ENCODE results near the gene TTC28. TPM values are rescaled to one million over a fixed set of nuclear protein-coding genes. Genes with fewer than 3 reads are reported as not detected.
A peak's percentile ranks its signal among the peaks of the same experiment; 100 is the strongest.

Gene TTC28
- total and polyA plus RNA-seq, 2 donors (not counting 3 experiments of a cell fraction or from before 2014, with no cell fraction given): 16.5 to 51.1 TPM

DNA sequence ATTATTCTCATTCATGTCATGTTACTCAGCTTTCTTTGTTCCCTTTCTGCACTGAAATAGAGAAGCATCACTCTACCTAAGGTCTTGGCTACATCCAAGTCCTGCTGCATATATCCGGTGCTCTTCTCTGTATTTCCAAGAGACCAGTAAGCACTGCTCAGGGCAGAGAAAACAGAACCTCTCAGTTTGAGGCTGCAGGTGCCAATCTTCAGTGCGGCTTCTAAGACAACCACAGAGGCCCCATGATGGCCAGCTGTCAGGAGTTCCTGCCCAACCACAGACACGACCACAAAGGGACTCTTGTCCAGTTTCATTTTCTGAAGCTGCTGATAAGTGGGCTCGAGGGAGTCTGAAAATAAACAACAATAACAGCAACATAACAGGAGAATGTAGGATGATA, 382.1 kb downstream of the TTC28 start:
- H3K9me3 ChIP-seq (replicated peaks; ENCODE audit: control insufficient read depth, insufficient read depth, low read length): no peaks in the 10 kb centered on the region
- peaks cover 2% of the 10 kb centered on the region for H4K20me1 ChIP-seq (replicated peaks; ENCODE audit: control insufficient read depth, extremely low read depth, insufficient read depth, low read length)
- FAIRE-seq (peak; percentile 4), DNase-seq (ENCODE audit: low read depth, low spot score) (no peak)
- H3K27ac ChIP-seq (ENCODE audit: insufficient read depth, low read depth, low read length): no peak overlapping the region
- no peaks in the 10 kb centered on the region for H3K79me2 ChIP-seq (ENCODE audit: control insufficient read depth, insufficient read depth, low read length)
- TF ChIP-seq, protein P1, sequence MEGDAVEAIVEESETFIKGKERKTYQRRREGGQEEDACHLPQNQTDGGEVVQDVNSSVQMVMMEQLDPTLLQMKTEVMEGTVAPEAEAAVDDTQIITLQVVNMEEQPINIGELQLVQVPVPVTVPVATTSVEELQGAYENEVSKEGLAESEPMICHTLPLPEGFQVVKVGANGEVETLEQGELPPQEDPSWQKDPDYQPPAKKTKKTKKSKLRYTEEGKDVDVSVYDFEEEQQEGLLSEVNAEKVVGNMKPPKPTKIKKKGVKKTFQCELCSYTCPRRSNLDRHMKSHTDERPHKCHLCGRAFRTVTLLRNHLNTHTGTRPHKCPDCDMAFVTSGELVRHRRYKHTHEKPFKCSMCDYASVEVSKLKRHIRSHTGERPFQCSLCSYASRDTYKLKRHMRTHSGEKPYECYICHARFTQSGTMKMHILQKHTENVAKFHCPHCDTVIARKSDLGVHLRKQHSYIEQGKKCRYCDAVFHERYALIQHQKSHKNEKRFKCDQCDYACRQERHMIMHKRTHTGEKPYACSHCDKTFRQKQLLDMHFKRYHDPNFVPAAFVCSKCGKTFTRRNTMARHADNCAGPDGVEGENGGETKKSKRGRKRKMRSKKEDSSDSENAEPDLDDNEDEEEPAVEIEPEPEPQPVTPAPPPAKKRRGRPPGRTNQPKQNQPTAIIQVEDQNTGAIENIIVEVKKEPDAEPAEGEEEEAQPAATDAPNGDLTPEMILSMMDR (IDR thresholded peaks at IDR 0.05; ENCODE audit: extremely low read depth in 1 of 2, insufficient read depth in 1 of 2, low read depth in 1 of 2, low read length in 2 of 2): no peak
- TF ChIP-seq POLR2A (IDR thresholded peaks at IDR 0.05; ENCODE audit: low read depth, low read length) (no peak), JUN (IDR thresholded peaks at IDR 0.05; ENCODE audit: borderline replicate concordance, insufficient read depth, insufficient read length, low read depth) (no peak), GATA2 (IDR thresholded peaks at IDR 0.05; ENCODE audit: insufficient read depth, insufficient read length, low read depth, low read length) (no peak), POLR2AphosphoS5 (IDR thresholded peaks at IDR 0.05; ENCODE audit: insufficient read depth, low read depth, low read length) (no peak), MYC (IDR thresholded peaks at IDR 0.05; ENCODE audit: low read depth, low read length) (no peak), FOS (IDR thresholded peaks at IDR 0.05; ENCODE audit: borderline replicate concordance, insufficient read depth, low read length) (no peak), EZH2 (IDR thresholded peaks at IDR 0.05; ENCODE audit: borderline replicate concordance, low read depth, low read length, severe bottlenecking) (no peak)
- TF ChIP-seq, protein P2, sequence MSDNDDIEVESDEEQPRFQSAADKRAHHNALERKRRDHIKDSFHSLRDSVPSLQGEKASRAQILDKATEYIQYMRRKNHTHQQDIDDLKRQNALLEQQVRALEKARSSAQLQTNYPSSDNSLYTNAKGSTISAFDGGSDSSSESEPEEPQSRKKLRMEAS (IDR thresholded peaks at IDR 0.05; ENCODE audit: insufficient read depth, insufficient read length): no peak
- dilution Hi-C loops (cut with MboI; ENCODE audit: extremely low pct_ligation_motif_present, low sequenced_read_pairs): no loop called here
- no peaks in the 10 kb centered on the region for H3K27me3 ChIP-seq (ENCODE audit: control insufficient read depth in 2 of 2, insufficient read depth in 2 of 2, low read length in 2 of 2)
- no TSS peak for BruUV-seq (replicated peaks)
- H3K9ac ChIP-seq (replicated peaks; ENCODE audit: extremely low read depth, insufficient read depth, low read length): no peak overlapping the region
- H3K4me1 ChIP-seq (ENCODE audit: control insufficient read depth, extremely low read depth, insufficient read depth, low read length): no peaks in the 10 kb centered on the region
- H3K4me3 ChIP-seq (replicated peaks in 1 of 3; ENCODE audit: insufficient read depth in 1 of 3, low read depth in 1 of 3, low read length in 3 of 3): no peak overlapping the region
- intact Hi-C loops (cut with micrococcal nuclease): no loop called here
- ChIA-PET POLR2A (no interaction called here), CTCF (interaction anchor here (0.6 to 2.0 kb wide), 3 partner anchors 13 to 246 kb away, joined by 3 to 7 read pairs (median 3); no protein-coding TSS in a partner anchor)
- H3K36me3 ChIP-seq (ENCODE audit: control insufficient read depth in 2 of 2, extremely low read depth in 1 of 2, insufficient read depth in 2 of 2, low read length in 2 of 2): no peaks in the 10 kb centered on the region
- H3K9me1 ChIP-seq (replicated peaks; ENCODE audit: control insufficient read depth, extremely low read depth, insufficient read depth, low read length): no peaks in the 10 kb centered on the region
- H2AFZ ChIP-seq (ENCODE audit: low read depth, low read length): no peak overlapping the region
- H3K4me2 ChIP-seq (ENCODE audit: insufficient read depth, low read length): no peak overlapping the region

Data from endothelial cell of umbilical vein (primary cell).